Measurements from ENCODE around the gene TNRC18.
"Not testable (repeated sequence)": the region's sequence is repeated elsewhere in the genome, so short reads cannot be mapped to it uniquely, and the experiment has no call there.

Gene TNRC18

GRCh38 chr7:5315761-5316160 is 107.9 kb downstream of the TNRC18 start:
- no peak for DNase-seq (ENCODE audit: low spot score)

GRCh38 chr7:5314864-5315263 is 108.8 kb downstream of the TNRC18 start:
- DNase-seq (ENCODE audit: low spot score), result no peak

DNA sequence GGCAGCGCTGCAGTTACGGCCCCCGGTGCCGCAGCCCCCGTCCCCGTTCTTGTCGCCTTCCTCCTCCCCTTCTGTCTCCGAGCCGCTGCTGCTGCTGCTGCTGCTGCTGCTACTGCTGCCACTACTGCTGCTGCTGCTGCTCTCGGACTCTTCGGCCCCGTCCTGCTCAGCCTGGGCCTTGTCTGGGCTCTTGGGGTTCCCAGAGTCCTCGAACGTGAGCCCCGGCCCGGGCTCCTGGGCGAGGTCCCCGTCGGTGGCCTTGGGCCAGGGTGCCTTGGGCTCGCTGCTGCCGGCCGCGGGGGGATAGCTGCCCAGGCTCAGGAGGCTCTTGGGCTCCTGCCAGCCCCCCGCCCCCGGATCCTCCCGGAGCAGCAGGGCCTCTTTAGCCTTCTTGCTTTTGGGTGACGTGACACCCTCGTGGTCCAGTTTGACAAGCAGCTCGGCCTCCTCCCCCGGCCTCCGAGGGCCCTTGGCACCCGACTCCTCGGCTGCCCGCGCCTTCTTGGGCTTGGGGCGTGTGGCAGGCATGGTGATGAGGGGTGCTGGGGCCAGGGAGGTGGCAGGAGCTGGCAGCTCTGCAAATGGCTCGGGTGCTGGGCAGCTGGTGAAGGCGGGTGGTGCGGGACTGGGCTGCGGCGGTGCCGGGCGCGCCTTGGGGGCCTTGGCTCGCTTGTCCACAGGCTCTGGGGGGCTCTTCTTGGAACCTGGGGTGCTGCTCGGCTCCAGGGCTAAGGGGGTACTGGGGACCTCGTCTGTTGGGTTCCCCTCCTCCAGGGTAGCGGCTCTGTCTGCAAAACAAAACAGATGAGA is 110.4 kb downstream of the TNRC18 start:
- DNase-seq (ENCODE audit: low spot score), result not testable (repeated sequence)

DNA sequence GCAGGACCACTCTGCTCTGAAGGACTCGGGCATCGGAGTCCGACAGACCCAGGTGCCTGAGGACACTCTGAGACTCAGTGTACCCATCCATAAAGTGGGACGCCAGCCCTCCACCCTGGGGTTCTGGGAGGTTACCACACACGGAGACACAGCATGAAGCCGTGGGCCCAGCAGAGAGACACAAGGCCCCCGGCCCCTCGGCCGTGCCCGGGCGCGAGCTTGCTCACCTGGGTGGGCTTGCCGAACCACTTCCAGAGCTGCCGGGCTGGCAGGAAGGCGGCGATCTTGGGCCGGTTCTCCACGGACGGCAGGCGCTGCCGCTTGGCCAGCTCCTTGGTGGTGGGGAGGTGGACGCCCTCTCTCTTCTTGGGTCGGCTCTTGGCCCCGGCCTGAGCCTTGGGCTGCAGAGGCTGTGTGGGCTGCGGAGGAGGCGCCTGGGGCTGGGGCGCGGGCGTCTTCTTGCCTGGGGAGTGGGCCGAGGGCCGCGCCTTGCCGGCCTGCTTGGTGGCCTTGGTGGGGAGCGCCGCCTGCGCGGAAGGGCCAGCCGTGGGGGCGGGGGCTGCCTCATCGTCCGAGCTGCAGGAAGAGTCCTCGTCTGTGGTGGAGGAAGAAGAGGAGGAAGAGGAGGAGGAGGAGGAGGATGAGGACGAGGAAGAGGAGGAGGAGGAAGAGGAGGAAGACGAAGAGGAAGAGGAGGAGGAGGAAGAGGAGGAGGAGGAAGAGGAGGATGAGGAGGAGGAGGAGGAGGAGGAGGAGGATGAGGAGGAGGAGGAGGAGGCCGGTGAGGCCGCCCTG is 111.2 kb downstream of the TNRC18 start:
- DNase-seq (ENCODE audit: low spot score), result not testable (repeated sequence)

GRCh38 chr7:5310822-5311405 is 112.7 kb downstream of the TNRC18 start:
- no peak for DNase-seq (ENCODE audit: low spot score)

DNA sequence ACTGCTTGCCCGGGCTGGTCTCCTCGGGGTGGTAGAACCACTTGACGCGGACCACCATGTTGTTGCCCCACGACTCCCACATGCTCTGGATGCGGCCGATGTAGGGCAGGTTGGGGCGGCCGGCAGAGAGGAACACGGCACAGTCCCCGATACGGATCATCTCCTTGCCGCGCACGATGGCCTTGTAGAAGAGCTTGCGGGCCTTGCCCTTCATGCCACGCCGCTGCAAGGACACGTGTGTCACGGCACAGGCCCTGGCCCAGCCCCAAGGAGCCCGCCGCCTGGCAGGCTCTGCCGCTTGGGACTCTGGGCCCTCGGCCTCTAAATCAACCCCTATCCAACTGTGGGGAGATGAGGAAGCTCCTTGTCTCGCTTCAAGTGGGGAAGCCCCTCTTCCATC is 114.5 kb downstream of the TNRC18 start:
- DNase-seq (ENCODE audit: low spot score), result no peak

GRCh38 chr7:5307221-5308142 is 116.2 kb downstream of the TNRC18 start:
- not testable (repeated sequence) for DNase-seq (ENCODE audit: low spot score)

GRCh38 chr7:5305050-5305449 is 118.6 kb downstream of the TNRC18 start:
- not testable (repeated sequence) for DNase-seq (ENCODE audit: low spot score)

GRCh38 chr7:5303591-5304505 is 119.8 kb downstream of the TNRC18 start:
- no peak for DNase-seq (ENCODE audit: low spot score)

DNA sequence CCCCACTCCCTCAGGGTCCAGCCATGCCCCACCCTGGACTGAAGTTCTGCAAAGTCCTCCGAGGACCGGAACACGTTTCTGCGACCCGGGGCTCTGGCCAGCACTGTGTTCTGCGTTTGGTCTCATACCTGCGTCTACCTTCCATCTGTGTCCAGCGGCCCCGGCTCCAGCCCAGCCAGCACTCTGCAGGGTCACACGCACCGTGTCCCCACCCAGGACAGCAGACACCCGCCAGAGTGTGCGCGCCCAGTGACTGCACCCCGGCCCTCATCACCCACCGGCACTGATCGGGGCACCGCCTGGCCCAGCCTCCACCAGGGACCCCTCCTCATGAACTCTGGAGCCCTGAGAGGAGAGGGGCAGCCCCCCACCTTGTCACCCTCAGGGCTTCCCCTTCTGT is 120.6 kb downstream of the TNRC18 start:
- DNase-seq (ENCODE audit: low spot score), result no peak

DNA sequence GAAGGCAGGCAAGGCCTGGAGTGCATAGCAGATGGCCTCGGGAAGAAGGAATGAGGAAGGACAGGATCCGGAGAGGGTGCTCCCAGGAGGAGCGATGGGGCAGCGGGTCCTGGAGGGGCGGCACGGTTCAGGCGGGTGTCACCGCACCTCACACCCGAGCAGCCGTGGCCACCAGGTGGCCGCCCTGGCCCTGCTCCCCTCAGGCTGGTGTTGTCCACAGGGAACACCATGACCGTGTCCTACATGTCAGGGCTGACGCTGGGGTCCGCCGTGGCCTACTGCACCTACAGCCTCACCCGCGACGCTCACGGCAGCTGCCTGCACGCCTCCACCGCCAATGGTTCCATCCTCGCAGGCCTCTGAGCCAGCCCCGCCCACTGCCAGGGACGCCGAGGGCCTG is 121.1 kb downstream of the TNRC18 start:
- DNase-seq (ENCODE audit: low spot score), result no peak

GRCh38 chr7:5300366-5300765 is 123.3 kb downstream of the TNRC18 start:
- DNase-seq (ENCODE audit: low spot score), result no peak

DNA sequence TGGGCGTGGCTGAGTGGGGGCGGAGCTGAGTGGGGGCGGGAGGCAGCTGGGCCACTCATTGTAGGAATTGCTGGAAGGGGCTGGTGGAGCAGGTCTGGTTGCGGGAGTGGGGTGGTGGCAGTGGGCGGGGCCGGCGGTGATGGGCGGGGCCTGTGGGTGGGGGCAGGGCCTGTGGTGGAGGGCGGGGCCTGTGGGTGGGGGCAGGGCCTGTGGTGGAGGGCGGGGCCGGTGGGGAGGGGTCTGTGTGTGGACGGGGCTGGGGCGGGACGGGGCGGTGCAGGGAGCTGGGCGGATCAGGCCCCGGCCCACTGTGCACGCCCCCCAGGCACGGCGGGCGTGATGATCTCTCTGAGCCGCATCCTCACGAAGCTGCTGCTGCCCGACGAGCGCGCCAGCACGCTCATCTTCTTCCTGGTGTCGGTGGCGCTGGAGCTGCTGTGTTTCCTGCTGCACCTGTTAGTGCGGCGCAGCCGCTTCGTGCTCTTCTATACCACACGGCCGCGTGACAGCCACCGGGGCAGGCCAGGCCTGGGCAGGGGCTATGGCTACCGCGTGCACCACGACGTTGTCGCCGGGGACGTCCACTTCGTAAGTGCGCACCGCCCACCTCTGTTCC is 126.9 kb downstream of the TNRC18 start:
- no peak for DNase-seq (ENCODE audit: low spot score)

DNA sequence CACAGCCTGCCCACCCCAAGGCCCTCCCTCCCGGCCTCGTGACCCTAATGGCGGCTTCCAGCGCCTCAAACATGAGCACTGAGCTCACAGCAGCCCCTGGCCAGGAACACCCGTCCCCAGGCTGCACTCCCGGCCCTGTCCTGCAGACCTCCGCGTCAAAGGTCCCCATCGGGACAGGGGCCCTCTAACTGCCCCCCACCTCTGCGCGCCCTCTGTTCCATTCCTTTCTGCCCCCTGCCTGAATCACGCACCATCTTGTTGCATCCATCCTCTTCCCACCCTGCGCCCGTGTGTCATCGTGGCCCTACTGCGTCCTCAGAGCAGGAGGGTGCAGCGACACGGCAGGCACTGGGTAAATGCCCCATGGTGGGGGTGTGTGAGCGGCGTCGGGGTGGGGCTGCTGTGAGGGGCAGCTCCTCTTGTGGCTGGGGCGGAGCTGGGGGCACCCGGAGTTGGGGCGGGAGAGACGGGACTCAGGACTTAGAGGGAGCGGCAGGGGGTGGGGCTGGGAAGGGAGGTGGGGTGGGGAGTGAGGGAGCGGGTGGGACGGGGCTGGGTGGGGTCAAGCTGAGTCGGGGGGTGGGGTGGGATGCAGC is 127.5 kb downstream of the TNRC18 start:
- no peak for DNase-seq (ENCODE audit: low spot score)

- no peak for DNase-seq (ENCODE audit: low spot score)
Measured at GRCh38 chr7:5295039-5296014, 128.3 kb downstream of the TNRC18 start.

DNA sequence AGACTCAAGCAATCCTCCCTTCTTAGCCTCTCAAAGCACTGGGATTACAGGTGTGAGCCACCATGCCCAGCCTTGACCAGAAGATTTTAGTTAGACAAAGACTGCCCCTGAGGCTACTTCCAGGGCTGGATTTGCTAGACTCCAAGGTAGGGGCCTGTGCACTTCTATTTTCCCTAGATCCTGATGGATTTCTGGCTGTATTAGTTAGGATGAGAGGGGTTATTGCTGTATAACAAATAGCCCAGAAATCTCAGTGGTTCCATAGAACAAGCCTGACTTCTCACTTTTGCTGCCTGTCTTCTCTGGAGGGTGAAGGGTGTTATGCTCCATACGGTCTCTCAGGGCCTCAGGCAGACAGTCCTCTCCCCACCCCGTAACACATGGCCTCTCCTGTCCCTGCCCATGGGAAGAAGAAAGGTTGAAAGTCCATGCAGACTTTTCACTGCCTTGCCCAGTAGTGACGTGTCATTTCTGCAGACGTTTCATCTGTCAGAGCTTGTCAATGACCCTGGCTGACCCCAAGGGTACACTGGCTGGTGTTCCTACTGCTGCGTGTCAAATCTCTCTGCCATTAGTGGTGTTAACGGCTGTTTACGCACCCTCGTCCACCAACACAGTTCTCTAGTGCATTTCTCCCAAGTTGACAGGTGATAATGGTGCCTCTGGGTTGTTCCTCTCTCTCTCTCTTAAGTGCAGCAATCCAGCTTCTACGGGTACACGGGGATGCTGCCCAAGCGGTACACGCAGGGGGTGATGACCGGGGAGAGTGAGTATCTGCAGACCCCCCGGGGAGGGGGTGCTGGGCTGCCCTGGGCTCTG is 129.3 kb downstream of the TNRC18 start:
- DNase-seq (ENCODE audit: low spot score), result no peak

DNA sequence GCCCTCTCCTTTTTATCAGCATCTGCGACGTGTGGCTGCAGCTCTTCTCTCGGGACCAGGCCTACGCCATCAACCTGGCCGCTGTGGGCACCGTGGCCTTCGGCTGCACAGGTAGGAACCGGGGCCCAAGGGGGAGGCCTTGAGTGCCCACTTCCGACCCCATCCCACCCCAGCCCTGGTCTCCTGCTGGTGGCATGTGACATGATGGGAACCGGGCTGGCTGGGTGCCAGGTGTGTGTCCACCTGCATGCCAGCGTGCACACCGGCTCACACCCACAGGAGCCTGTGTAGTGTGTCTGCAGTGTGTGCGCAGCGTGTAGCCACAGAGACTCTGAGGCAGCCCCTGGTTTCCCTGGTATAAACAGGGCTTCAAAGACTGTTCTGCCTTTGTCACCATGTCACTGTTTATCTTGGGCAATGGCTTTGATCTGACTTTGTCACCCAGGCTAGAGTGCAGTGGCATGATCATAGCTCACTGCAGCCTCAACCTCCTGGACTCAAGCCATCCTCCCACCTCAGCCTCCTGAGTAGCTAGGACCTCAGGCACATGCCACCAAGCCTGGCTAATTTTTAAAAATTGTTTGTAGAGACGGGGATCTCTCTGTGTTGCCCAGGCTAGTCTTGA is 131.8 kb downstream of the TNRC18 start:
- DNase-seq (ENCODE audit: low spot score), result not testable (repeated sequence)

All from RKO (cell line).